ENCODE data around the gene PLP2.

The PLP2 gene

DNA sequence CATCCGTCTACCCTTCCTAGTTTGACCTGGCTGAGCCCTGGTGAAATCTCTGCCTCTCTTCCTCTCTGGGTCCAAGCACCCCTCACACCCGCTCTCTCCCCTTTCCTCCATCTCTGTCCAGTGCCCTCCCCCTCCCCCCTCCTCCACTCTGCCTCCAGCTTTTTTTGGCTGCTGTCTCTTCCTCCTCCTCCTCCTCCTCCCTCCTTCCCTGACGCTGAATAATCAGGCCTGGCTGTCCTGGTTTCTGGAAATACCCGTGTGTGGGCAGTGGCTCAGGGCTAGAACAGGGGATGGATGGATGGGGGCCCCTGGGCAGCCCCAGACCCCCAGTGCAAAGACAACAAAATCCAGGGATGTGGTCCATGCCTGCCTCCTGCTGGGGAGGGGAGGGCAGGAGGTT lies 33.0 kb downstream of the PLP2 start:
- no peaks in the 10 kb centered on the region for H3K4me1 ChIP-seq (ENCODE audit: control insufficient read depth, low read depth, low read length)
- no peak overlapping the region for H3K4me3 ChIP-seq (ENCODE audit: low read length)
- H3K27me3 ChIP-seq (ENCODE audit: control insufficient read depth, insufficient read depth, low read length) = no peaks in the 10 kb centered on the region
- no peak overlapping the region for H3K27ac ChIP-seq (ENCODE audit: low read length)
- no peaks in the 10 kb centered on the region for H3K36me3 ChIP-seq (ENCODE audit: control insufficient read depth, low read depth, low read length)
- H3K9ac ChIP-seq (ENCODE audit: low read length) = no peak overlapping the region
- H3K9me3 ChIP-seq (ENCODE audit: control insufficient read depth, low read depth, low read length) = peaks cover 4% of the 10 kb centered on the region

GRCh38 chrX:49205443-49205842 lies 33.7 kb downstream of the PLP2 start:
- Histone ChIP-seq H3K27me3 (ENCODE audit: control insufficient read depth, insufficient read depth, low read length) (no peaks in the 10 kb centered on the region), H3K27ac (ENCODE audit: low read length) (no peak overlapping the region), H3K9me3 (ENCODE audit: control insufficient read depth, low read depth, low read length) (peaks cover 4% of the 10 kb centered on the region), H3K36me3 (ENCODE audit: control insufficient read depth, low read depth, low read length) (no peaks in the 10 kb centered on the region), H3K4me3 (ENCODE audit: low read length) (no peak overlapping the region), H3K9ac (ENCODE audit: low read length) (no peak overlapping the region), H3K4me1 (ENCODE audit: control insufficient read depth, low read depth, low read length) (no peaks in the 10 kb centered on the region)

DNA sequence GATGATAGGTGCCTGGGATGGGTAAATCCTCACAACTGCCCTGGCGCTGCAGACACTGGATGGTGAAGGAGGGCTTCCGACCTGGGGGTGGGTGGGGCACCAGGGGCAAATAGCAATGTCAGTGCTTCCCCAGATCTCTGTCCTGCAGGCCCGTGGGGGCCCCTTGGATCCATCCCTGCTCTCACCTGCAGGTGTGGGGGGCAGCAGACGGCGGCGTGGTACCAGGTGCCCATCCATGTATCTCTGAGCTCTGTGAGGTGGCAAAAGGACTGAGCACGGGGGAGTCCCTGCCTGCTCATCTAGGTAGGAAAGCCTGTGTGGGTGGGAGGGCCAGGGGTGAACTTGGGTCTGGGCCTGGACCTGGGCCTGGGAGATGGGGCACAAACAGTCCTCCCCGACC lies 34.8 kb downstream of the PLP2 start:
- Histone ChIP-seq H3K27me3 (ENCODE audit: control insufficient read depth, insufficient read depth, low read length) (no peaks in the 10 kb centered on the region), H3K9ac (ENCODE audit: low read length) (no peak overlapping the region), H3K4me1 (ENCODE audit: control insufficient read depth, low read depth, low read length) (no peaks in the 10 kb centered on the region), H3K36me3 (ENCODE audit: control insufficient read depth, low read depth, low read length) (no peaks in the 10 kb centered on the region), H3K9me3 (ENCODE audit: control insufficient read depth, low read depth, low read length) (peaks cover 4% of the 10 kb centered on the region), H3K27ac (ENCODE audit: low read length) (no peak overlapping the region), H3K4me3 (ENCODE audit: low read length) (no peak overlapping the region)

DNA sequence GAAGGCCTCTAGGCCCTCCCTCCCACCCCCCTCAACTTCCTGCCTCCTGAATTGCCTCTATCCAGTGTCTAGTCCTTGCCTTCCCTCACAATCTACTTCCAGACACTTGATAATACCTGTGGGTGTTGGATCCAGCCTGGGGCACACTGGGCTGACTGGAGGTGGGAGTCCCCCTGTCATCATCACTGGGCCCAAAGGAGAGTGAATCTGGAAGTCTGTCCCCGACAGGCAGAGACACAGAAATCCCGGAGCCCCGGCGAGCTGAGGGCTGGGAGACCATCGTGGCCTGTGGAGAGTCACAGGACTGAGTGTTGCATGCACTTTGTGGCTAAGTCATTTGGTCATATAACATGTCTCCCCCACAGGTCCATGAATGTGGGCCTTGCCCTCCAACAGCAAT lies 36.7 kb downstream of the PLP2 start:
- Histone ChIP-seq H3K9me3 (ENCODE audit: control insufficient read depth, low read depth, low read length) (peaks cover 4% of the 10 kb centered on the region), H3K36me3 (ENCODE audit: control insufficient read depth, low read depth, low read length) (no peaks in the 10 kb centered on the region)

GRCh38 chrX:49209434-49210251 lies 37.9 kb downstream of the PLP2 start:
- Histone ChIP-seq H3K4me1 (ENCODE audit: control insufficient read depth, low read depth, low read length) (no peaks in the 10 kb centered on the region), H3K27ac (ENCODE audit: low read length) (no peak overlapping the region), H3K4me3 (ENCODE audit: low read length) (no peak overlapping the region), H3K27me3 (ENCODE audit: control insufficient read depth, insufficient read depth, low read length) (no peaks in the 10 kb centered on the region), H3K9me3 (ENCODE audit: control insufficient read depth, low read depth, low read length) (peaks cover 4% of the 10 kb centered on the region), H3K9ac (ENCODE audit: low read length) (no peak overlapping the region), H3K36me3 (ENCODE audit: control insufficient read depth, low read depth, low read length) (no peaks in the 10 kb centered on the region)

More for the DNA sequence above, 36.7 kb downstream of the PLP2 start:
- no peak overlapping the region for H3K9ac ChIP-seq (ENCODE audit: low read length)
- H3K4me1 ChIP-seq (ENCODE audit: control insufficient read depth, low read depth, low read length) = no peaks in the 10 kb centered on the region
- no peaks in the 10 kb centered on the region for H3K27me3 ChIP-seq (ENCODE audit: control insufficient read depth, insufficient read depth, low read length)
- no peak overlapping the region for H3K27ac ChIP-seq (ENCODE audit: low read length)
- H3K4me3 ChIP-seq (ENCODE audit: low read length) = no peak overlapping the region

GRCh38 chrX:49210406-49210805 lies 38.7 kb downstream of the PLP2 start:
- no peaks in the 10 kb centered on the region for H3K27me3 ChIP-seq (ENCODE audit: control insufficient read depth, insufficient read depth, low read length)
- H3K4me3 ChIP-seq (ENCODE audit: low read length) = no peak overlapping the region
- H3K36me3 ChIP-seq (ENCODE audit: control insufficient read depth, low read depth, low read length) = no peaks in the 10 kb centered on the region
- no peak overlapping the region for H3K27ac ChIP-seq (ENCODE audit: low read length)
- H3K9ac ChIP-seq (ENCODE audit: low read length) = no peak overlapping the region
- H3K9me3 ChIP-seq (ENCODE audit: control insufficient read depth, low read depth, low read length) = peaks cover 4% of the 10 kb centered on the region
- no peaks in the 10 kb centered on the region for H3K4me1 ChIP-seq (ENCODE audit: control insufficient read depth, low read depth, low read length)

GRCh38 chrX:49211074-49211473 lies 39.4 kb downstream of the PLP2 start:
- Histone ChIP-seq H3K27ac (ENCODE audit: low read length) (no peak overlapping the region), H3K27me3 (ENCODE audit: control insufficient read depth, insufficient read depth, low read length) (no peaks in the 10 kb centered on the region), H3K9me3 (ENCODE audit: control insufficient read depth, low read depth, low read length) (no peaks in the 10 kb centered on the region), H3K4me3 (ENCODE audit: low read length) (no peak overlapping the region), H3K4me1 (ENCODE audit: control insufficient read depth, low read depth, low read length) (no peaks in the 10 kb centered on the region), H3K36me3 (ENCODE audit: control insufficient read depth, low read depth, low read length) (no peaks in the 10 kb centered on the region), H3K9ac (ENCODE audit: low read length) (no peak overlapping the region)

- no peak overlapping the region for H3K27ac ChIP-seq (ENCODE audit: low read length)
Measured at GRCh38 chrX:49212209-49212608, 40.5 kb downstream of the PLP2 start.

GRCh38 chrX:49212861-49213260 lies 41.2 kb downstream of the PLP2 start:
- no peak overlapping the region for H3K4me3 ChIP-seq (ENCODE audit: low read length)
- no peaks in the 10 kb centered on the region for H3K36me3 ChIP-seq (ENCODE audit: control insufficient read depth, low read depth, low read length)
- no peak overlapping the region for H3K27ac ChIP-seq (ENCODE audit: low read length)
- no peaks in the 10 kb centered on the region for H3K27me3 ChIP-seq (ENCODE audit: control insufficient read depth, insufficient read depth, low read length)
- no peaks in the 10 kb centered on the region for H3K9me3 ChIP-seq (ENCODE audit: control insufficient read depth, low read depth, low read length)
- H3K4me1 ChIP-seq (ENCODE audit: control insufficient read depth, low read depth, low read length) = no peaks in the 10 kb centered on the region
- no peak overlapping the region for H3K9ac ChIP-seq (ENCODE audit: low read length)

More at GRCh38 chrX:49212209-49212608, 40.5 kb downstream of the PLP2 start:
- Histone ChIP-seq H3K27me3 (ENCODE audit: control insufficient read depth, insufficient read depth, low read length) (no peaks in the 10 kb centered on the region), H3K9me3 (ENCODE audit: control insufficient read depth, low read depth, low read length) (no peaks in the 10 kb centered on the region), H3K9ac (ENCODE audit: low read length) (no peak overlapping the region), H3K36me3 (ENCODE audit: control insufficient read depth, low read depth, low read length) (no peaks in the 10 kb centered on the region), H3K4me3 (ENCODE audit: low read length) (no peak overlapping the region), H3K4me1 (ENCODE audit: control insufficient read depth, low read depth, low read length) (no peaks in the 10 kb centered on the region)

- Histone ChIP-seq H3K4me1 (ENCODE audit: control insufficient read depth, low read depth, low read length) (no peaks in the 10 kb centered on the region), H3K27me3 (ENCODE audit: control insufficient read depth, insufficient read depth, low read length) (no peaks in the 10 kb centered on the region), H3K36me3 (ENCODE audit: control insufficient read depth, low read depth, low read length) (no peaks in the 10 kb centered on the region), H3K27ac (ENCODE audit: low read length) (no peak overlapping the region), H3K9ac (ENCODE audit: low read length) (no peak overlapping the region), H3K9me3 (ENCODE audit: control insufficient read depth, low read depth, low read length) (no peaks in the 10 kb centered on the region), H3K4me3 (ENCODE audit: low read length) (no peak overlapping the region)
Measured at GRCh38 chrX:49214416-49214815, 42.7 kb downstream of the PLP2 start.

GRCh38 chrX:49214996-49215526 lies 43.4 kb downstream of the PLP2 start:
- Histone ChIP-seq H3K36me3 (ENCODE audit: control insufficient read depth, low read depth, low read length) (no peaks in the 10 kb centered on the region), H3K9ac (ENCODE audit: low read length) (no peak overlapping the region), H3K4me3 (ENCODE audit: low read length) (no peak overlapping the region), H3K27me3 (ENCODE audit: control insufficient read depth, insufficient read depth, low read length) (no peaks in the 10 kb centered on the region), H3K9me3 (ENCODE audit: control insufficient read depth, low read depth, low read length) (no peaks in the 10 kb centered on the region), H3K4me1 (ENCODE audit: control insufficient read depth, low read depth, low read length) (no peaks in the 10 kb centered on the region), H3K27ac (ENCODE audit: low read length) (no peak overlapping the region)

GRCh38 chrX:49220100-49220499 lies 48.4 kb downstream of the PLP2 start:
- H3K27me3 ChIP-seq (ENCODE audit: control insufficient read depth, insufficient read depth, low read length) = no peaks in the 10 kb centered on the region
- H3K27ac ChIP-seq (ENCODE audit: low read length) = no peak overlapping the region
- no peaks in the 10 kb centered on the region for H3K4me1 ChIP-seq (ENCODE audit: control insufficient read depth, low read depth, low read length)
- peaks cover 3% of the 10 kb centered on the region for H3K9me3 ChIP-seq (ENCODE audit: control insufficient read depth, low read depth, low read length)
- no peak overlapping the region for H3K9ac ChIP-seq (ENCODE audit: low read length)
- no peaks in the 10 kb centered on the region for H3K36me3 ChIP-seq (ENCODE audit: control insufficient read depth, low read depth, low read length)
- H3K4me3 ChIP-seq (ENCODE audit: low read length) = no peak overlapping the region
